HPDE6-E6E7 (cell line): ENCODE data around the gene MAPT.
"Not testable (repeated sequence)": the region's sequence is repeated elsewhere in the genome, so short reads cannot be mapped to it uniquely, and the experiment has no call there.

Experiments used
- DNase-seq: peaks from one replicate; pipeline ENCODE4 v3.0.0; 2011; ENCODE audit warnings: missing footprints; ENCODE audit errors: extremely low spot score

Gene MAPT

GRCh38 chr17:45927247-45927646 is 32.9 kb downstream of the MAPT start:
- DNase-seq, result no peak

GRCh38 chr17:45929344-45929743 is 35.0 kb downstream of the MAPT start:
- DNase-seq, result no peak

- no peak for DNase-seq
These were observed 36.1 kb downstream of the MAPT start for GRCh38 chr17:45930420-45930951.

- no peak for DNase-seq
These were observed 37.3 kb downstream of the MAPT start for GRCh38 chr17:45931677-45932076.

GRCh38 chr17:45934044-45934979 is 40.0 kb downstream of the MAPT start:
- no peak for DNase-seq

GRCh38 chr17:45935197-45935709 is 40.9 kb downstream of the MAPT start:
- DNase-seq, result no peak

- DNase-seq, result no peak
These were observed 41.6 kb downstream of the MAPT start for GRCh38 chr17:45935710-45936509.

- DNase-seq, result no peak
These were observed 42.3 kb downstream of the MAPT start for GRCh38 chr17:45936610-45937009.

GRCh38 chr17:45937186-45937585 is 42.8 kb downstream of the MAPT start:
- DNase-seq, result not testable (repeated sequence)

- no peak for DNase-seq
These were observed 45.0 kb downstream of the MAPT start for GRCh38 chr17:45939395-45939794.

GRCh38 chr17:45940293-45940692 is 45.9 kb downstream of the MAPT start:
- DNase-seq, result no peak

- no peak for DNase-seq
These were observed 46.5 kb downstream of the MAPT start for GRCh38 chr17:45940826-45941225.

- DNase-seq, result no peak
These were observed 47.0 kb downstream of the MAPT start for GRCh38 chr17:45941395-45941794.

GRCh38 chr17:45942284-45942683 is 47.9 kb downstream of the MAPT start:
- DNase-seq, result no peak

- no peak for DNase-seq
These were observed 52.5 kb downstream of the MAPT start for GRCh38 chr17:45946841-45947256.

GRCh38 chr17:45948498-45948880 is 54.1 kb downstream of the MAPT start:
- no peak for DNase-seq

- peak; percentile 72 for DNase-seq
These were observed 54.7 kb downstream of the MAPT start for GRCh38 chr17:45948881-45949624.

- no peak for DNase-seq
These were observed 55.5 kb downstream of the MAPT start for GRCh38 chr17:45949755-45950320.

- no peak for DNase-seq
These were observed 56.5 kb downstream of the MAPT start for GRCh38 chr17:45950888-45951287.

- no peak for DNase-seq
These were observed 57.0 kb downstream of the MAPT start for GRCh38 chr17:45951403-45951802.

GRCh38 chr17:45951941-45952340 is 57.6 kb downstream of the MAPT start:
- no peak for DNase-seq
